GM18499 (cell line): ENCODE measurements around the gene TMEM191C.
"Not testable (repeated sequence)": the region's sequence is repeated elsewhere in the genome, so short reads cannot be mapped to it uniquely, and the experiment has no call there.

Source experiments
- ATAC-seq: cut with Tn5 transposase; IDR thresholded peaks from one replicate; pipeline ENCODE4 v1.9.1; 2021; ENCODE audit warnings: moderate number of reproducible peaks; ENCODE audit not compliant: insufficient read depth, unreplicated experiment

The TMEM191C gene

DNA sequence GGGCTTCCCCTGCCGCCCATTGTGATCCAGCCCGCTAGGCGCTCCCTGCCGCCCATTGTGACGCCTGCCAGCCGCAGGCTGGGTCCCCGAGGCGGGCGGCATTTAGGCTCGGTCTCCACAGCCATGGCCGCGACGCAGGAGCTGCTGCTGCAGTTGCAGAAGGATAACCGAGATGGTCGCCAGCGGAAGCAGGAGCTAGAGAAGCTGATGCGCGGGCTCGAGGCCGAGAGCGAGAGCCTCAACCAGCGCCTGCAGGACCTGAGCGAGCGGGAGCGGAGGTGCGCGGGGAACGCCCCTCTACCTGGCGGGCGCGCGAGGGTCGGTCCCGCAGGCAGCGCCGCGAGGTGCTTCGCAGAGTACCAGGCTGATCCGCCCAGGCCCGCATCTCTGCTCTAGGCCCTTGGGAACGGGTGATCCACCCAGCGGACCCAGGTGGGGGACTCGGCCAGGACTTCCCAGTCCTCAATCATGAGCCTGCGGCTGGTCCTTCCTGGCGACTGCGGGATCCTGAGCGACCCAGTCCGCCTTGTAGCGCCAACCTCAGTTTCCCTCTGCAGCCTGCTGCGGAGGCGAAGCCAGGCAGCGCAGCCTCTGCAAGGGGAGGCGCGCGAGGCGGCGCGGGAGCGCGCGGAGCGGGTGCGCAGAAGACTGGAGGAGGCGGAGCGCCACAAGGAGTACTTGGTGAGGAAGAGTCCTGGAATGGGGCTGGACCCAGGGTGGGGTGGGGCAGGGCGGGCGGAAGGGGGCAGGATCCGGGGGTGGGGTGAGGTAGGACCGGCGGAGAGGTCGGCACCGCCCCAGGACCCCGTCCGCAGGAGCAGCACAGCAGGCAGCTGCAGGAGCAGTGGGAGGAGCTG, at the start of gene TMEM191C:
TMEM191C (plus strand) TSS at position 51 of the 857 bp plus-strand sequence; CDS start at position 124, 73 bp downstream.
- not testable (repeated sequence) for ATAC-seq

DNA sequence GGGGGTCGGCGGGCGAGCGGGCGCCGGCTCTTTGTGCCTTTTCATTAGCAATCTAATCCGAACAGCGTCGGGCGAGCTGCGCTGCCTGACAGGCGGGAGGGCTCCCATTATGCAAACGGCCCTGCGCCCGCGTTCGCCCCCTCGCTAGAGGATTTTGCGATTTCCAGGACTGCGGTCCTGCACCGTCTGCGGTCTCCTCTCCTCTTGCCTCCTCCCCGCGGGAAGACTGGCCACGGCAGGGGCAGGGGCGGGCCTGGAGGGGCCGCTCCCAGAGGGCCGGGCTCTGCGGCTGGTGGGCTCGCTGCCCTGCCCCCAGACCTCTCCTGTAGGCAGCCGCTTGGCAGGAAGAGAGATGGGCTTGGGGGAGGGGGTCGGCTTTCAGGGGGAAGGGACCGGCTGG, 49.3 kb upstream of the TMEM191C start:
- ATAC-seq: not testable (repeated sequence)

- not testable (repeated sequence) for ATAC-seq
Measured at GRCh38 chr22:21418974-21419638, 48.1 kb upstream of the TMEM191C start.

DNA sequence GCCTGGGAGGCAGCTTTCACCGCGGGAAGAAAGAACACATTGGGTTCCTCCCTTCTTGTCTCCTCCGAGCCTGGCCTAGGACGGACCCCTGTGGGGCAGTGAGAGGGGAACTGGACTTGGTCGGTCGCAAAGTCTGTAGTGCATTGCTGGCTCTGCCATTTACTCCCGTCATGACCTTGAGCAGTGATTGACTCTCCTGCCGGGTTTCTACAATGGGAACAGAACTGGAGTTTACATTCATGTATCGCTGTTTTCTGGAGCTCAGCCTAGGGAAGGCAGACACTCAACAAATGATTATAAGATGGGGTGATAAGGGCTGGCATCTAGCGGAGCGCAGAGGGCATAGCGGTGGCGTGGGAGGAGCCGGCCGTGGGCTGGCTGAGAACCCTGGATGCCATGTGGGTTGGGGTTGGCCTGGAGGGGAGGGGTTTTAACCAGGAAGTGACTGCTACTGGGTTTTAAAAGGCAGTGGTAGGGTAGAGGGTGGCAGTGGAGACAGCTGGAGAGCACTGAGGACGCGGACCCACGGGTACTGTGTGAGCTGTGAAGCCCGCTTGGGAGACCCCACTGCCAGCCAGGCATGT, 46.9 kb upstream of the TMEM191C start:
- ATAC-seq: not testable (repeated sequence)

DNA sequence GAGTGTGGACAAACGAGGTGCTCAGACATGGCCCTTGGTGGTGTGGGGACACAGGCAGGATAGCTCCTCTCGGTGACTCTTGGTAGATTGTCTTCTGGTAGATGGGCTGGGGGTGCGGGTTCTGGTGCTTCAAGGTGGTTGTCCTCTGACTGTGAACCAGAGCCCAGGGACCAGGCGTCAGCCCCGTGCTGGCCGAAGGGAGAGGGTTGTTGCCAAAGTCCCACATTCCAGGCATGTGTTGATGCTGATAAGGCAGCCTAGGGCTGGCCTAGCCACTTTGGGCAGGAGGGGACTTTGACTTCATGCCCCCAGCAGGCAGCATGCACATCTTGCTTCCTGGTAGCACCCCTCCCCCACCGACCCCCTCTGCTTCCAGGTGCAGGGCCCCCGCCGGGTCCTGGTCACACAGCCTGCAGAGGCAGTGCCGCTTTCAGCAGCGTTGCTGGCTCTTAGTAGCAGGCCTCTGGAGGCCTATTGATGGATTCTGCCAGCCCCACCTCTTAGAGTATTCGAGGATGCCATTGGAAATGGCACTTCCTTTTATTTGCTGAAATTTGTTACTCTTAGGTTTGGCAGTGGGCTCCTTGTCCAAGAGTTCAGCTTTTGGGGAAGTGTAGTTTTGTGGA, 43.0 kb upstream of the TMEM191C start:
- not testable (repeated sequence) for ATAC-seq

DNA sequence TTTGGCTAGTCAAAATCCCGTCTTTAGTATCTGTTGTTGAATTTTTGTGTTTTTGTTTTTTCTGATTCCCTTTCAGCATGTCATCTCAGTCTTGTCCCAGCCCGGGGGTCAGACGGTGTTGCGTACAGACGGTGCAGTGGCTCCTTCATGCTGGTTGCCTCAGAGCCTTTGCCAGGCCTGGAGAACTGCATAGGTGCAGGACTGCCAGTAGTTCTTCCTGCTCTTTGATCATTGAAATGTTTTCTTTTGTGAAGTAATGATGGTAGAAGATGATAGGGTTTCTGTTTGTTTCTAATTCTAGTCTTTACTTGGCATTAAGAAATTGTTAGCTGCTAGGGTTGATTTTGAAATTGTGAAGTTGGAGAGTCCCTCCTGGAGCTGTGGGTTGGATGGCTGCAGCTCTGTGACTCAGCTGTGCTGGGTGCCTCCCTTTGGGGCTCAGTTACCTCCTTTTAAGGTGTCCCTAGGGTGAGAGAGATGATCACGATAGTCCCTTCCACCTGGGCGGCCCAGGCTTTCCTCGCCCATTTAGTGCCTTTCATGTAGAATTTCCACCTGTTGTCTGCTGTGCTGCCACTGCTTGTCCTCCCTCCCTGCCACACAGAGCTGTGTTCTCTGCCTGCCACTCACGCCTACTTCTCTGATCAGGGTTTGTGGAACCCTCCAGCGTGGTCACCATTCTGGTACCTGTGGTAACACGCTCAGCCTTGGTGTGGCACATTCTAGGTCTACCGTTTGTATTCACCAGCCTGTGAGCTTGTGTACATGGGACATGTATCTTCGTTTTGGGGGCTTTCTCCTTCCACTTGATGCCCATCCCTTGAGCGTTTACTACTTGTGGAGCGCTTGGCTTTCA, 32.6 kb upstream of the TMEM191C start:
- not testable (repeated sequence) for ATAC-seq

DNA sequence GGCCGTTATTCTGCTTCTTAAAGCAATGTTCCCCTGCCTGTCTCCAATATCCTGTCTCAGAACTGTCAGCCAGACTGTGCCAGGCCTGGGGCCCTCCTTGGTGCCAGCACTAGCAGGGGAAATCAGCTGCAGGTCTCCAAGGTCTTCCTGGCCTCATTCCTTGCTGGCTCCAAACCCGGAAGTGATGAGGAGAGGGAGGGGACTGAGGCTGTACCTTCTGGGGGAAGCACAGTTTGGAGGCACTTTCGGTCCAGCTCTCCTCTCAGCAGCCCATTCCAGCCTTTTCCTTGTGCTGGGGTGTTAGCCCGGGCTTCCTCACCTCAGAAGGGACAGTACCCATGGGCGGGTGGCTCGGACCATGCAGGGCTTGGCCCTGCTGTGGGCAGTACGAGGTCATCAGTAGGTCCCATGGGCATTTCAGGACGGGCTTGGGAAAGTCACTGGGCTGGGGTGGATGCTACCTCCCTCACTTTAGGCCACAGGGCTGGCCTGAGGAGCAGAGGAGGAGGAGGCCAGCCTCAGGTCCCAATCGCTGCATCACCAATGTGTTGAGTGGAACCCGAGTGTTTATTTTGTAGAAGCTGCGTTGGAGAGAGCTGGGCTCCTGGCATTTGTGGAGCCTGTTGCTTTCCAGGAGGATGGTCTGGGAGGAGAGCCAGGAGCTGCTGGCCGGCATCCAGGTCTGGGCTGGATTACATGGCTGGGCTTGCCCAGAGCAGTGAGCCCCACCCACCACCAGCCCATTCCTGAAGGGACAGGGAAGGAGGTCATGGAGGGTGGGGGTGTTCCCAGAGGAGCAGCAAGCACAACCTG, 31.0 kb upstream of the TMEM191C start:
- not testable (repeated sequence) for ATAC-seq

- ATAC-seq: not testable (repeated sequence)
Measured at GRCh38 chr22:21438013-21438412, 29.2 kb upstream of the TMEM191C start.

DNA sequence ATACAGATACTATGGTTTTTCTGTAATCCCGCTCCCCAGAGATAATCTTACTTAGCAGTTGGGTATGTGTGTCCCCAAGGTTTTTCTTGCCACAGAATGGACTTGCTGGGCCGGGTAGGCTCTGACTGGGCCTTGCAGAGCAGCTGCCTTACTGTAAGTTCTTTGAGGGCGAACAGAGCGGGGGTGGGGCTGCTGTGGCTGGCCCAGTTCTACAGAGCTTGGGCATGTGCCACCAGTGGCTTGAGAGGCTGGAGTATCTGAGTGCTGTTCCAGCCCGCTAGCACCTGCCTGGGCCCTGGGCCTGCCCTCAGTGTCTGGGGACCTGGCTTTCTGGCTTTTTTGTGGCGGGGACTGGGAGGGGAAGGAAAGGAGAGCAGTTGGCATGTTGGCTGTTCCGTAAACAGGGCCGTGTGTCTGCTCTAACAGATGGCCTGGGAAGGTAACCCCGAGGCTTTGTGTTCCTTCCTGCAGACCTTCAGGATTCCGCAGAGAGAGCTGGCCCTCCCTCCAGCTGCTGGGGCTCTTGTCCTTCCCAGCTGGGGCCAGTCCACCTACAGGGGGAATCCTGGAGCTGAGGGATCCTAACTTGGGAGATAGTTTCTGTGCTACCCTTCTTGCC, 27.1 kb upstream of the TMEM191C start:
- ATAC-seq: not testable (repeated sequence)

- ATAC-seq: not testable (repeated sequence)
Measured at GRCh38 chr22:21440676-21441075, 26.5 kb upstream of the TMEM191C start.

- not testable (repeated sequence) for ATAC-seq
Measured at GRCh38 chr22:21441170-21441569, 26.0 kb upstream of the TMEM191C start.

DNA sequence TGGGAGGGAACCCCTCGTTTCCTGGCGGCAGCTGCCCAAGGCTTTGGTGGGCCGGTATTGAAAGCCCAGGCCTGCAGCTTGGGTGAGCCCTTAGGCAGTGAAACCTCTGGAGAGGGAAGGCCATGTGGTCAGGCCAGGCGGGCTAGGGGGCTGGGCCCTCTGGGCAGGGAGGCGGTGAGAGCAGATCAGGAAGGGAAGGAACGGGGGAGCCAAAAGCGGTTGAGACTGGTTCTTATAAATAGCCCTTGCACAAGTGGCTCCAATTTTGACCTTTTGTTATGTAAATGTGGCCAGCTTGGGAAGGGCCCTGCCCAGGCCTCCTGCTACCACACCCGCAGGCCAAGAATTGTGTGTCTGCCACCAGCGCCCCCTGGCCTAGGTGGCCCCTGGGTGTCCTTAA, 25.1 kb upstream of the TMEM191C start:
- ATAC-seq: not testable (repeated sequence)

GRCh38 chr22:21442646-21443045, 24.5 kb upstream of the TMEM191C start:
- ATAC-seq: not testable (repeated sequence)

GRCh38 chr22:21443057-21443734, 24.0 kb upstream of the TMEM191C start:
- ATAC-seq: no peak

GRCh38 chr22:21443735-21444421, 23.3 kb upstream of the TMEM191C start:
- ATAC-seq: no peak

DNA sequence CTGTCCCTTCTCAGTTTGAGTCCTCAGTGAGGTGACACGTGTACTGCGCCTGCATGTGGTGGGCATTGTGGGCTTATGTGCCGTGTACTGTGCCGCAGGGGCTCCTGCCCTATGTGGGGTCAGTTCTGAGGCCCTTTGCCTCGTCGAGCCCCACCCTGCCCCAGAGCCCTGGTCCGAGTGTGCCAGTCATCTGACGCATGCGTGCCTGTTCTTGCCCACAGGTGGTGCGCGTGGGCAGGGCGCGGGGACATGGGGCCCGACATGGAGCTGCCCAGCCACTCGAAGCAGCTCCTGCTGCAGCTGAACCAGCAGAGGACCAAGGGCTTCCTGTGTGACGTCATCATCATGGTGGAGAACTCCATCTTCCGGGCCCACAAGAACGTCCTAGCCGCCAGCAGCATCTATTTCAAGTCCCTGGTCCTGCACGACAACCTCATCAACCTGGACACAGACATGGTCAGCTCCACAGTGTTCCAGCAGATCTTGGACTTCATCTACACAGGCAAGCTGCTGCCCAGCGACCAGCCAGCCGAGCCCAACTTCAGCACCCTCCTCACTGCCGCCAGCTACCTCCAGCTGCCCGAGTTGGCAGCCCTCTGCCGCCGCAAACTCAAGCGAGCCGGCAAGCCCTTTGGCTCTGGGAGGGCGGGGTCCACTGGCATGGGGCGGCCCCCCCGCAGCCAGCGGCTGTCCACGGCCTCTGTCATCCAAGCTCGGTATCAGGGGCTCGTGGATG, 22.3 kb upstream of the TMEM191C start:
- ATAC-seq: no peak
